HCT116 (cell line): Measurements from ENCODE around the gene CD2. TPM values are rescaled to one million over a fixed set of nuclear protein-coding genes. Genes with fewer than 3 reads are reported as not detected.

Experiments used
- ATAC-seq: fragments of 200-7000 bp; cut with Tn5 transposase; 2 replicates; pipeline ENCODE4 v1.9.1; 2020; ENCODE audit warnings: mild to moderate bottlenecking, moderate library complexity
- BruUV-seq: library from RNA; stranded (reverse); fragments of 400-500 nt; replicated peaks from 2 replicates; lab custom pipeline; 2021; lab: Mats Ljungman, UMichigan
- CTCF ChIA-PET: fragments of 300-600 bp; sonication (Branson Sonifier 250); formaldehyde crosslinking; loops from one replicate; lab custom pipeline; 2021; ENCODE audit warnings: antibody characterized with exemption; lab: Charles Lee
- POLR2A ChIA-PET: fragments of 300-600, 350-600 bp; sonication (Branson Sonifier 250); formaldehyde crosslinking; loops from one replicate; lab custom pipeline; 2021; ENCODE audit warnings: antibody characterized with exemption; lab: Charles Lee
- RAD21 ChIA-PET, 2 experiments: fragments of 300-600 bp; sonication (Branson Sonifier 250); formaldehyde crosslinking; loops; one replicate each; lab custom pipeline; 2023; ENCODE audit warnings: low total read pairs in 2 of 2; ENCODE audit not compliant: uncharacterized antibody in 2 of 2, unreplicated experiment in 2 of 2, low non-redundant PET in 1 of 2; lab: Charles Lee
- DNase-seq: peaks from one replicate; pipeline ENCODE4 v3.0.0-alpha.2; 2010; ENCODE audit warnings: low read depth, low spot score
- H2AFZ ChIP-seq: fragments of 200-600 bp; shearing (Covaris generic), sonication (generic); 2 replicates; pipeline ENCODE4 v1.6.1; 2017; ENCODE audit warnings: low read depth, mixed run types, mixed read lengths, antibody characterized with exemption, low read length; ENCODE audit not compliant: poor library complexity, severe bottlenecking
- H3K27ac ChIP-seq: 2 replicates; pipeline ENCODE4 v1.5.1; 2012; ENCODE audit warnings: low read depth, low read length
- H3K27me3 ChIP-seq: fragments of 200-600 bp; sonication (generic); 2 replicates; pipeline ENCODE4 v1.6.1; 2016; ENCODE audit warnings: mixed run types, low read length, mixed read lengths; ENCODE audit not compliant: insufficient read depth
- H3K36me3 ChIP-seq, 2 experiments: fragments of 200-500 bp in 1 of 2; fragments of 200-600 bp in 1 of 2; sonication (Bioruptor generic) in 1 of 2; sonication (generic) in 1 of 2; 2 replicates each; pipeline versions ENCODE4 v1.5.1 to v1.6.1; 2014 to 2016; ENCODE audit warnings: low read length in 2 of 2, inconsistent platforms in 1 of 2, mixed read lengths in 1 of 2, mixed run types in 1 of 2; ENCODE audit not compliant: insufficient read depth in 2 of 2, control insufficient read depth in 1 of 2
- H3K4me1 ChIP-seq, 2 experiments: fragments of 200-600 bp in 1 of 2; sonication (generic) in 1 of 2; 2 replicates each; pipeline versions ENCODE4 v1.5.1 to v1.6.1; 2012 to 2017; ENCODE audit warnings: low read length in 2 of 2, inconsistent platforms in 1 of 2, mild to moderate bottlenecking in 1 of 2, mixed read lengths in 1 of 2, mixed run types in 1 of 2, moderate library complexity in 1 of 2; ENCODE audit not compliant: insufficient read depth in 2 of 2, control insufficient read depth in 1 of 2
- H3K4me2 ChIP-seq: fragments of 200-600 bp; sonication (generic); 2 replicates; pipeline ENCODE4 v1.6.1; 2017; ENCODE audit warnings: mixed run types, low read length, mixed read lengths
- H3K4me3 ChIP-seq, 2 experiments: fragments of 200-600 bp in 1 of 2; sonication (generic) in 1 of 2; replicated peaks in 1 of 2; 2 replicates each; pipeline ENCODE4 v1.5.1; 2011 to 2016; ENCODE audit warnings: low read length in 2 of 2, control low read depth in 1 of 2, low read depth in 1 of 2, mild to moderate bottlenecking in 1 of 2, mixed read lengths in 1 of 2, mixed run types in 1 of 2
- H3K79me2 ChIP-seq: fragments of 200-600 bp; sonication (generic); 2 replicates; pipeline ENCODE4 v1.6.1; 2017; ENCODE audit warnings: mild to moderate bottlenecking, mixed run types, low read length, moderate library complexity, mixed read lengths; ENCODE audit not compliant: insufficient read depth
- H3K9ac ChIP-seq: fragments of 200-600 bp; sonication (generic); 2 replicates; pipeline ENCODE4 v1.6.1; 2016; ENCODE audit warnings: low read length, mixed read lengths
- H3K9me2 ChIP-seq: fragments of 200-600 bp; sonication (generic), shearing (Covaris generic); 2 replicates; pipeline ENCODE4 v1.6.1; 2017; ENCODE audit warnings: mixed run types, mild to moderate bottlenecking, moderate library complexity; ENCODE audit not compliant: insufficient read depth
- H3K9me3 ChIP-seq, 2 experiments: fragments of 200-500 bp in 1 of 2; fragments of 200-600 bp in 1 of 2; sonication (Bioruptor generic) in 1 of 2; sonication (generic) in 1 of 2; 2 replicates each; pipeline ENCODE4 v1.6.1; 2014 to 2017; ENCODE audit warnings: low read length in 2 of 2, mixed read lengths in 2 of 2, inconsistent platforms in 1 of 2, low read depth in 1 of 2, mild to moderate bottlenecking in 1 of 2, mixed run types in 1 of 2, moderate library complexity in 1 of 2; ENCODE audit not compliant: control insufficient read depth in 1 of 2, insufficient read depth in 1 of 2
- H4K20me1 ChIP-seq: fragments of 200-600 bp; sonication (generic), shearing (Covaris generic); 2 replicates; pipeline ENCODE4 v1.6.1; 2017; ENCODE audit warnings: mixed run types, mild to moderate bottlenecking, moderate library complexity; ENCODE audit not compliant: insufficient read depth
- ATF3 ChIP-seq: IDR thresholded peaks from 2 replicates; pipeline ENCODE4 v1.6.1; 2012
- CEBPB ChIP-seq: IDR thresholded peaks from 2 replicates; pipeline ENCODE4 v1.6.1; 2012; ENCODE audit warnings: low read depth
- FOSL1 ChIP-seq: IDR thresholded peaks from 2 replicates; pipeline ENCODE4 v1.6.1; 2012; ENCODE audit warnings: low read depth
- JUND ChIP-seq: IDR thresholded peaks from 2 replicates; pipeline ENCODE4 v1.6.1; 2012
- RAD21 ChIP-seq: IDR thresholded peaks from 2 replicates; pipeline ENCODE4 v1.6.1; 2012; ENCODE audit warnings: low read depth, mild to moderate bottlenecking
- SP1 ChIP-seq: IDR thresholded peaks from 2 replicates; pipeline ENCODE4 v1.6.1; 2012; ENCODE audit warnings: low read depth
- ZBTB33 ChIP-seq: IDR thresholded peaks from 2 replicates; pipeline ENCODE4 v1.6.1; 2011; ENCODE audit warnings: mild to moderate bottlenecking, low read length, moderate library complexity; ENCODE audit not compliant: insufficient replicate concordance; ENCODE audit errors: extremely low read depth
- intact Hi-C: fragments of 100-400 bp; cut with micrococcal nuclease; formaldehyde crosslinking; loops from 2 replicates; pipeline ENCODE4 v1.10.0; 2022
- total RNA-seq: library from RNA; stranded (reverse); gene quantifications from one replicate; pipeline ENCODE4 v1.2.1, GENCODE V29; 2021; ENCODE audit not compliant: unreplicated experiment
- TF ChIP-seq, protein P1 (sequence below): IDR thresholded peaks from 2 replicates; pipeline ENCODE4 v1.6.1; 2012
- TF ChIP-seq, protein P2 (sequence below): IDR thresholded peaks from 2 replicates; pipeline ENCODE4 v1.6.1; 2012; ENCODE audit warnings: low read depth

CD2 gene
- total RNA-seq, 1 experiment from 2014 or later: 0.57 TPM

DNA sequence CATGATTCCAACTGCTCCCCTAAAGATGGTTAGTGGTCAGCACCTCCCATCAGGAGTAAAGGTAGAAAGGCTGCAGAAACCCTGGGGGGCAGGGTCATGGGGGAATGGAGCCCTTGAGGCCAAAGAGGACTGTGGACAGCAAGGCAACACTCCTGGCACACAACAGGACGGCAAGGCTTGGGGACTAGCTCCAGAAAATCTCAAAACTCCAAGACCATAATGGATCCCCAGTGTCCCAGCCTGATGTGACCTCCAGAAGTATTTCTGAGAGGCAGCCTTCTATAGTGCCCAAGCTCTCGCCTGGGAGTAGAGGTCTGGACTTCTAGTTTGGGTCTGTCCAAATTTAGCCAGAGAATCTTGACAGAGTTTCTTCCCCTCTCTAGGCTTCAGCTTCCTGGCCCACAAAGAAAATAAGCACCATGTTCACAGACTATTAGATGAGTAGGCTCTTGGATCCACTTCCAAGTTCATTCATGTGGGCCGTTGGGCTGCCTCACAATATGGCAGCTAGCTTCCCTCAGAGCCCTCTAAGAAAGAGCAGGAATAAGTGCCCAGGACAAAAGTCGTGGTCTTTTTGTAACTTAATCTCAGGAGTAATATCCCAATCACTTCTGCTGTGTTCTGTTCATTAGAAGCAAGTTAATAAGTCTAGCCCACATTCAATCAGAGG, 6.9 kb downstream of the CD2 start:
- ChIA-PET CTCF (no interaction called here), POLR2A (no interaction called here), RAD21 (no interaction called here)
- Histone ChIP-seq H3K4me3 (no peak overlapping the region), H3K4me2 (no peak overlapping the region), H3K27ac (no peak overlapping the region), H3K27me3 (no peaks in the 10 kb centered on the region), H2AFZ (no peak overlapping the region), H3K79me2 (no peaks in the 10 kb centered on the region), H3K9me2 (no peaks in the 10 kb centered on the region), H3K36me3 (no peaks in the 10 kb centered on the region), H3K9ac (no peak overlapping the region), H4K20me1 (no peaks in the 10 kb centered on the region), H3K4me1 (no peaks in the 10 kb centered on the region), H3K9me3 (no peaks in the 10 kb centered on the region)
- TF ChIP-seq JUND: no peak
- TF ChIP-seq, protein P1, sequence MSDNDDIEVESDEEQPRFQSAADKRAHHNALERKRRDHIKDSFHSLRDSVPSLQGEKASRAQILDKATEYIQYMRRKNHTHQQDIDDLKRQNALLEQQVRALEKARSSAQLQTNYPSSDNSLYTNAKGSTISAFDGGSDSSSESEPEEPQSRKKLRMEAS: no peak
- TF ChIP-seq, protein P2, sequence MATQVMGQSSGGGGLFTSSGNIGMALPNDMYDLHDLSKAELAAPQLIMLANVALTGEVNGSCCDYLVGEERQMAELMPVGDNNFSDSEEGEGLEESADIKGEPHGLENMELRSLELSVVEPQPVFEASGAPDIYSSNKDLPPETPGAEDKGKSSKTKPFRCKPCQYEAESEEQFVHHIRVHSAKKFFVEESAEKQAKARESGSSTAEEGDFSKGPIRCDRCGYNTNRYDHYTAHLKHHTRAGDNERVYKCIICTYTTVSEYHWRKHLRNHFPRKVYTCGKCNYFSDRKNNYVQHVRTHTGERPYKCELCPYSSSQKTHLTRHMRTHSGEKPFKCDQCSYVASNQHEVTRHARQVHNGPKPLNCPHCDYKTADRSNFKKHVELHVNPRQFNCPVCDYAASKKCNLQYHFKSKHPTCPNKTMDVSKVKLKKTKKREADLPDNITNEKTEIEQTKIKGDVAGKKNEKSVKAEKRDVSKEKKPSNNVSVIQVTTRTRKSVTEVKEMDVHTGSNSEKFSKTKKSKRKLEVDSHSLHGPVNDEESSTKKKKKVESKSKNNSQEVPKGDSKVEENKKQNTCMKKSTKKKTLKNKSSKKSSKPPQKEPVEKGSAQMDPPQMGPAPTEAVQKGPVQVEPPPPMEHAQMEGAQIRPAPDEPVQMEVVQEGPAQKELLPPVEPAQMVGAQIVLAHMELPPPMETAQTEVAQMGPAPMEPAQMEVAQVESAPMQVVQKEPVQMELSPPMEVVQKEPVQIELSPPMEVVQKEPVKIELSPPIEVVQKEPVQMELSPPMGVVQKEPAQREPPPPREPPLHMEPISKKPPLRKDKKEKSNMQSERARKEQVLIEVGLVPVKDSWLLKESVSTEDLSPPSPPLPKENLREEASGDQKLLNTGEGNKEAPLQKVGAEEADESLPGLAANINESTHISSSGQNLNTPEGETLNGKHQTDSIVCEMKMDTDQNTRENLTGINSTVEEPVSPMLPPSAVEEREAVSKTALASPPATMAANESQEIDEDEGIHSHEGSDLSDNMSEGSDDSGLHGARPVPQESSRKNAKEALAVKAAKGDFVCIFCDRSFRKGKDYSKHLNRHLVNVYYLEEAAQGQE: no peak
- intact Hi-C loops: loop anchor here (10.0 kb wide), 1 partner anchor 54 kb away; no protein-coding TSS in a partner anchor
- no TSS peak for BruUV-seq
- ATAC-seq (no peak), DNase-seq (no peak)

DNA sequence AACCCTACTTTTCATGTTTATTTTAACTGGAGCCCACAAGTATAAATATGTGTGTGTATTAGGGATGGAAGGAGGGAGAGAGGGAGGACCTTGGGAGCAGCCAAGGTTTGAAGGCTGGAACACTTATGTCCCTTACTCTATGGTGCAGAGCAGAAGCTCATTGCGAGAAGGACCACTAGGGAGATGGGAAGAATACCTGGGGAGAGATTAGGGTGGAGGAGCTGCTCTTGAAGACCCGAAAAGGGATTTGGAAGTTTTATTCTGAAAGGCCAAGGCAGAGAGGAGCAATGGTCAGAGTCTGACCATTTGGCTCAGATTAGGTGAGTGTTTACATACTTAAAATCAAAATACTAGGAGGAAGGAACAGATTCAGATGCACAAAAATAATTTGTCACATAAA, 8.1 kb downstream of the CD2 start:
- H3K4me2 ChIP-seq: no peak overlapping the region
- TF ChIP-seq ZBTB33 (no peak), CEBPB (no peak), RAD21 (no peak), ATF3 (no peak), SP1 (no peak), FOSL1 (no peak)
- TF ChIP-seq, protein P2: no peak

More for the DNA sequence above, 8.1 kb downstream of the CD2 start:
- H2AFZ ChIP-seq: no peak overlapping the region
- POLR2A ChIA-PET: no interaction called here
- H3K36me3 ChIP-seq: no peaks in the 10 kb centered on the region
- H3K9me2 ChIP-seq: no peaks in the 10 kb centered on the region
- no peak overlapping the region for H3K9ac ChIP-seq
- no peaks in the 10 kb centered on the region for H3K4me1 ChIP-seq
- CTCF ChIA-PET: no interaction called here
- no peaks in the 10 kb centered on the region for H4K20me1 ChIP-seq
- no TSS peak for BruUV-seq
- H3K27ac ChIP-seq: no peak overlapping the region
- intact Hi-C loops: loop anchor here (10.0 kb wide), 1 partner anchor 53 kb away; no protein-coding TSS in a partner anchor
- no peak overlapping the region for H3K4me3 ChIP-seq
- RAD21 ChIA-PET: no interaction called here
- no peaks in the 10 kb centered on the region for H3K9me3 ChIP-seq
- no peaks in the 10 kb centered on the region for H3K27me3 ChIP-seq
- ATAC-seq (no peak), DNase-seq (no peak)
- H3K79me2 ChIP-seq: no peaks in the 10 kb centered on the region
